Activated effector memory CD4-positive, alpha-beta T cell treated with Interleukin-2 at 50 U/mL for 16 hours (primary cell): Measurements from ENCODE around the gene TAL1.
"Not testable (repeated sequence)": the region's sequence is repeated elsewhere in the genome, so short reads cannot be mapped to it uniquely, and the experiment has no call there.

Experiments
- DNase-seq: peaks from one replicate; pipeline ENCODE4 v3.0.0-alpha.2; 2020

TAL1 gene

GRCh38 chr1:47210666-47211065 lies 21.4 kb downstream of the TAL1 start:
- DNase-seq = no peak

- DNase-seq = no peak
These were observed 22.2 kb downstream of the TAL1 start for GRCh38 chr1:47209725-47210325.

GRCh38 chr1:47209091-47209490 lies 22.9 kb downstream of the TAL1 start:
- DNase-seq = no peak

- DNase-seq = no peak
These were observed 23.6 kb downstream of the TAL1 start for GRCh38 chr1:47208374-47208850.

GRCh38 chr1:47207803-47208373 lies 24.1 kb downstream of the TAL1 start:
- no peak for DNase-seq

- no peak for DNase-seq
These were observed 26.1 kb downstream of the TAL1 start for GRCh38 chr1:47205918-47206317.

GRCh38 chr1:47203504-47203903 lies 28.5 kb downstream of the TAL1 start:
- not testable (repeated sequence) for DNase-seq

- no peak for DNase-seq
These were observed 30.8 kb downstream of the TAL1 start for GRCh38 chr1:47201179-47201578.

- no peak for DNase-seq
These were observed 33.8 kb downstream of the TAL1 start for GRCh38 chr1:47198214-47198613.

- DNase-seq = no peak
These were observed 35.4 kb downstream of the TAL1 start for GRCh38 chr1:47196622-47197021.

GRCh38 chr1:47195981-47196380 lies 36.0 kb downstream of the TAL1 start:
- not testable (repeated sequence) for DNase-seq

- no peak for DNase-seq
These were observed 37.7 kb downstream of the TAL1 start for GRCh38 chr1:47194311-47194710.

GRCh38 chr1:47193496-47193895 lies 38.5 kb downstream of the TAL1 start:
- not testable (repeated sequence) for DNase-seq

- DNase-seq = peak; percentile 46
These were observed 39.3 kb downstream of the TAL1 start for GRCh38 chr1:47192458-47193384.

GRCh38 chr1:47191940-47192457 lies 40.0 kb downstream of the TAL1 start:
- DNase-seq = no peak

- no peak for DNase-seq
These were observed 41.2 kb downstream of the TAL1 start for GRCh38 chr1:47190857-47191256.

GRCh38 chr1:47190509-47190855 lies 41.5 kb downstream of the TAL1 start:
- DNase-seq = no peak

- no peak for DNase-seq
These were observed 42.0 kb downstream of the TAL1 start, which contains the start of gene PDZK1IP1 for GRCh38 chr1:47189844-47190508. Gene PDZK1IP1 (minus strand): TSS chr1:47190036. CDS start chr1:47189932, 104 bp downstream.

GRCh38 chr1:47188791-47189785 lies 42.9 kb downstream of the TAL1 start:
- DNase-seq = no peak

GRCh38 chr1:47187926-47188250 lies 44.1 kb downstream of the TAL1 start:
- DNase-seq = no peak

GRCh38 chr1:47187231-47187925 lies 44.6 kb downstream of the TAL1 start:
- DNase-seq = no peak
